NOMO-1 treated with dmso at 0.1 percent for 144 hours (cell line): ENCODE results near the gene PMFBP1.

Experiments
- DNase-seq: peaks from one replicate; lab custom pipeline; 2025; ENCODE audit not compliant: unreplicated experiment; lab: John Stamatoyannopoulos, UW

Gene PMFBP1

GRCh38 chr16:72131036-72131435, 40.9 kb downstream of the PMFBP1 start:
- no peak for DNase-seq

DNA sequence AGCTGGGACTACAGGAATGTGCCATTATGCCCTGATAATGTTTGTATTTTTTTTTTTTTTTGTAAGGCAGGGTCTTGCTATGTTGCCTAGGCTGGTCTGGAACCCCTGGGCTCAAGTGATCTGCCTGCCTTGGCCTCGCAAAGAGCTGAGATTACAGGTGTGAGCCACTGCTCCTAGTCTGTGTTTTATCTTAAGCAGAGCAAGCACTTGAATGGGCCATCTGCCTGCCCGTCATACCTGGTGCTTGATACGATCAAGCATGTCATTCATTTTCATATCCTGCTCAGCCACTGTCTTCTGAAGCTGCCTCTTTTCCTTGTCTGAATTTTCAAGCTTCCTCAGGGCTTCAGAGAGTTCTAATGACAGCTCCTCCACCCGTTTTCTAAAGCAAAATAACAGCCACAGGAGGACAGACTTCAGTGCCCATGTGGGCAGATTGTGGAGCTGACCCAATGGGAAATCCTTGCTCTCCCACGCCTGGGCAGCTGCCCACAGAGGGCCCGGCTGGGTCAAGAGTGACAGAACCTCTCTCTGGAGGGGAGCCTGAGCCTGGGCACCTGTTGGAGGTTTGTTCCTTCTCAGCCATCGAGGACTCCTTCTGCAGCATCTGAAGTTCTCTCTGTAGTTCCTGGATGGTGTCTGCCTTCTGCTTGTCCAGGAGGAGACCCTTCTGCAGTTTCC, 41.8 kb downstream of the PMFBP1 start:
- DNase-seq = no peak

DNA sequence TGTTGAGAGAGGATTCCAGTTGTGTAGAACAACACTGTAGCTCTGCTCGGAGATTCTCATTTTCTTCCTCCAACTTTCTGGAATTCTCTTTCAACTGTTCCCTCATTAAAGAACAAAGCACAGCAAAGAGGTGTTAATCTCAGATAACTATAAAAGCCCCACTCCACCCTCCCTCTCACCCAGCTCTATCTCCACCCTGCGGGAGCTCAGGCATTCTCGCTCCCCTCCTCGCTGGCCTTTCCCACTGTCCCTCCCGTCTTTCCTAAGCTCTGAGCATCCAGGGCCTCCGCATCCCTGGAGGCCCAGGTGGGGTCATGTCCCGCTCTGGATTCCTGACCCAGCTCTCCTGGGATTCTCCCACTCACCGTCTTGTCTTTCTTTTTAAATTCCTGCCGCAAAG, 43.3 kb downstream of the PMFBP1 start:
- DNase-seq = no peak

DNA sequence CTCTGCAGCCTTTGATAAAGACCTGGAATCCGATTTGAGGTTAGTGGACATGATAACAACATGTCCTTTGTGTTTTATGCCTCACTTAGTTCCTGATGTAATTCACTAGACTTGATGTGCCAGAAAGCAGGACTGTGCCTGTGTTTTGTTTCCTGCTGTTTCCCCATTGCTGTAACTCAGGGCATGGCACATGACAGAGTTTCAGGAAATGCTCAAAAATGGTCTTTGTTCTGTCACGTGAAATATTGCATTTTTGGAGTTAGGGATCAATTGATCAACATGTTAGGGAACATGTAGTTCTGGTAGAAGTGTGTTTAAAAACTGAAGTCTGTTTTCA, 45.6 kb downstream of the PMFBP1 start:
- DNase-seq = no peak

DNA sequence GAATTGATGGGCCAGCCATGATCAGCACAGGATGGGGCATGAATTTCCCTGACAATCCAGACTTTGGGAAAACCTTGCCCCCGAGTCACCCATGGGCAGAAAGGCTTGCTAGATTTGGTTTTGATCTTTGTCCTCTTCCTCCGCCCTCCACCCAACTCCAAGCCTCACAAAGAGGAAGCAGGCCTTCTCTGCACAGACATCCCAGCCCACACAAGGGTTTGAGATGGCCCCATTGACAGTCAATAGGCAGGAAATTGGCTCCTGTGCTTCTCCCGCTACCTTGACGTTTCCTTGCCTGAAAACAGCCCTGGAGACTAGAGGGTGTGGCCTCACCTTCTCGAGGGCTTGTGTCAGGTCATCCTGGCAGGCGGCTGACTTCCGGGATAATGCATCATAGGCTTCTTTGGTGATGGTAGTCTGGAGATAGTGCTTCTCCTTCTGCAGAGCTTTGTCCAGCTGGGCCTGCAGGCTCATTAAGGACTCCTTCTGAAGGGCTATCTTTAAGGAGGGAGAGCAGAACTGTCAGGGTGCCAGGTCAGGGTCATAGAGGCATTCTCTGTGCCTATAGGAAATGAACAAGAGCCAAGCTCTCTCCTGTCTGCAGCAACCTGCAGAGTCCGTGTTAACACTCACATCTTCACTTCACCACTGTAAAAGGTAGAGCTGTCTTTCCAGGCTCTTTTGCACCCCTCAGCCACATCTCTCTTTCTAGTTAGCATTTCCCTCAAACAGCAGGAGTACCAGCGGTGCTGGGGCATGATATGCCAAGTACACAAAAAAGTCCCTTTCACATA, 46.1 kb downstream of the PMFBP1 start:
- peak; percentile 8 for DNase-seq

DNA sequence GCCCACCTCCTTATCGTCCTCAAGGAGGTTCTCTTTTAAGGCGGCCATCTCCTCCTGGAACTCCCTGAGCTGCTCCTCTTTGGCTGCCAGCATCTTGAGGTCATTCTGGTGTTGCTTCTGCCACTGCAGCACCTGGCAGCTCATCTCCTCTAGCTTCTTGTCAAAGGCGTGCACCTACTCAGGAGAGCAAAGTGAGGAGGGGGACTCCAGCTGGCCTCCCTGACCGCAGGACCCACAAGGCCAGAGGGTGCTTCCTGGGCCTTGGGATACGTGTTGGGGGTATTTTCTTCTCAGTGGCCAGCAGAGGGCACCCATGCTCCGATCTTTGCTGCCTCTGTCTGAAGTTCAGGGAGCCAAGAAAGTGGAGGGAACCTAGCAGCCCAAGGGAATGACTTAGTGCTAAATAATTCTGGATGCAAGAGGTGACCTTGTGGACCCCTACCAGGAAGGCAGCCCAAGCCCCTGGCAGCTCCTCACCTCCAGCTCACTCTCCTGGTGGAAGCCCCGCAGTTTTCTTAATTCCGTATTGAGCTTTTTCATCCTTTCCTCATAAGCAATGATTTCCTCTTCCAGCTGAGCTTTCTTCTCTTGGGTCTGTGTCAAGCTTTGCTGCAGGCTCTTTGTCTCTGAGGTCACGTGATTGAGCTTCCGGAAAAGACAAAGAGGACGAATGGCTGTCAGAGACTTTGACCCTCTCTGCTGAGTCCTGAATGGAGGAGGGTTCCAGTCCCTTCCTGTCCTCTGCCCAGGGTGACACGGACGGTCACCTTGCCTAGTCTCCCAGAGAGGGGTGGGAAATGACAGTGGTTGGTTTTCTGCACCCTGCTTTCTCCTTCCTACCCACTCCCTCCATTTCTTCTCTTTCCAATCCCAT, 47.0 kb downstream of the PMFBP1 start:
- peak; percentile 65 for DNase-seq

DNA sequence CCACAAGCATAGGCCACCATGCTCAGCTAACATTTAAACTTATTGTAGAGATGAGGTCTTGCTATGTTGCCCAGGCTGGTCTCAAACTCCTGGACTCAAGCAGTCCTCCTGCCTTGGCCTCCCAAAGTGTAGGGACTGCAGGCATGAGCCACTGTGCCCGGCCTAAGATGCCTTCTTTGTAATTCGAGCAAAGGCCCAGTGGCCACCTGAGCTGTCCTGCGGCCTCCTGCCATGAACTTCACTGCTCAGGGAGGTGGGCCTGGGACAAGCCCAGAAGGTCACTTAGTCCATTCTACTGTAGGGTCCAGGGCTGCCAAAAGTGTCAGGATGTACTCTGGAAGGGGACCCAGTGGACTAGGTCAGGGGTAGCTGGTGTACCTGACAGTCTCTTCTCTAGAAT, 47.8 kb downstream of the PMFBP1 start:
- no peak for DNase-seq

- no peak for DNase-seq
These were observed 48.5 kb downstream of the PMFBP1 start for GRCh38 chr16:72123426-72123825.

- DNase-seq = no peak
These were observed 49.0 kb downstream of the PMFBP1 start for GRCh38 chr16:72122916-72123315.

DNA sequence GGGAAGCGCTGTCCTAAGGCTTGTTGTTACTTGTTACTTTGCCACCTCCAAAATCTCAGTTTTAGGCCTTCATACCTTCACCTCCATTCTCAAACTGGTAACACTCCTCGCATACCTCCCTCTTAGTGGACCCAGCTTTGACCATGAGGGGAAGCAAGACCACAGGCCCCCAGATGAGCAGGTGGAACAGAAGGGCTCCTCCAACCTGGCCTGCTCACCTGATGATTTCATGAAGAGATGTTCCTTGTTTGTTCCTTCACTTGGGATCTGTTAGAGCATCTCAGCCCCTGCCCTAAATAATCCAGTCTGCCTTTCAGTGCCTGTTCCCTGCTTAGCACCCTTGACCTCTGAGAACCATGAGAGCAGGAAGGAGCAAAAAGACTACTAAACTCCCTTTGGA, 49.6 kb downstream of the PMFBP1 start:
- DNase-seq = no peak

GRCh38 chr16:72120026-72120425, 51.9 kb downstream of the PMFBP1 start:
- no peak for DNase-seq

GRCh38 chr16:72113616-72113945, 58.4 kb downstream of the PMFBP1 start:
- DNase-seq = no peak

DNA sequence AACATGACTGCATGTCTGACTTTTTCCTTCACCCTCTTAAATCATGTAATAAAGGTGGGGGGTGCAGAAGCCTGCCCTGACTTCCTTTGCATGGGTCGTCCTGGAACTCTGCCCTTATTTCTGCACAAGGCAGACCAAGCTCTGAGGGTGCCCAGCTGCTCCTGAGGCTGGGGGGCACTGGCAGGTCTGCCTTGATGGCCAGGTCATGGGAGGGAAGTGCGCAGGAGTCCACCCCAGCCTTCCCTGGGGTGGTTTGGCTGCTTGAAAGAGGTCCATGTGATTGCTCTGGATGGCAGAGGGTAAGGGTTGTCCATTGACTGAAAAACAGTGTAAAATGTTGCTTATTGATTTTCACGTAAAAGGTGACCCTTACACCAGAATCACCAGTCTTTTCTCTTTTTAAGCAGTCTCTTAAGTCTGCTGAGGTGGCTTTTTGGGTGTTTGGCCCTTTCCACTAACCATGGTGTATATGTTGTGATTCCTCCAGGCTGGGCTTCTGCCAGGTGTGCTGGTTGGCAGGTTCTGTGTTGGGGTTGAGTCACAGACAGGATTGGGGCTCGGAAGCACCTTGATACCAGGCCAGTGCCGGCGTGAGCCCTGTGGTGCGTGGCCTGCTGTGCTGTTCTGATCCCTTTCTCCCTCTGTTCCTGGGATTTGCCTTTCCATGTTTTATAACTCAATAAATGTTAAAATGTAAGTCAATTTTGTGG, 58.9 kb downstream of the PMFBP1 start:
- no peak for DNase-seq

- DNase-seq = no peak
These were observed 59.5 kb downstream of the PMFBP1 start for GRCh38 chr16:72112452-72112792.

DNA sequence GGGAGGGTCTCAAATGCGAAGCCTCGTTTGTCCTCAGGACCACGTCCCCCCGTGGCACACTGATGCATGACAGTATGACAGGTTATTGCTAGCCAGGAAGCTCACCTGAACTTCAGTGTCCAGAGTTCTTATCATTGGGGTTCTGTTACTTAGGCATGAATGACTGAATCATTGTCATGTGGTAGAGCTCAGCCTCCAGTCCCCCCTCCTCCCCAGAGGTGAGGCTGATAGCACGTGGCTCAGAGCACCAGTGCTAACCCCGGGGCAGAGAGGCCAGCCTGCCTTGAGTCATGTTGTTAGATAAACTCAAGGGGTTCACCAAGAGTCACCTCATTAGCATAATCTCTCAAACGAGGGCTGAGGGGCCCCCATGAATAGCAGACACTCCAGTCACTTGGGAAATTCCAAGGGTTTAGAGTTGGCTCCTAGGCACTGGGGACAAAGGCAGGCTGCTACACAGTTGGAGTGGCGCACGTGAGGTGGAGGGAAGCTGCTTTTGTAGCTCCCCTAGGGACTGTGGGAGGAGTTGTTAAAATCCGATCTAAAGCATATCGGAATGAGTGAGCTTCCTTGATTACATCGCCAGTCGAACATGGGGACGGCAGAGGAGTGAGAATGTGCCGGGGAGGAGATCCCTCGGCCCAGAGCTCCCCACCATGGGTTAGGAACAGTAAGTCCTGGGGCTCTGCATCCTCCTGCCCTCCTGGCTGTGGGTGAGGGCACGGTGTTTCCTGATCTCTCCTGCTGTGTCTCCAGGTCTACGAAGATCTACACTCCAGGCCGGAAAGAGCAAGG, 60.1 kb downstream of the PMFBP1 start:
- no peak for DNase-seq

GRCh38 chr16:72110662-72111615, 61.0 kb downstream of the PMFBP1 start:
- no peak for DNase-seq

- no peak for DNase-seq
These were observed 61.9 kb downstream of the PMFBP1 start for GRCh38 chr16:72109966-72110530.

- DNase-seq = no peak
These were observed 62.7 kb downstream of the PMFBP1 start for GRCh38 chr16:72109300-72109699.
